Urinary bladder (tissue), 4 donors: ENCODE results near the gene FRMD8. TPM values are rescaled to one million over a fixed set of nuclear protein-coding genes. Genes with fewer than 3 reads are reported as not detected.

Experiments used
- DNase-seq: peaks from one replicate; pipeline ENCODE4 v3.0.0-alpha.2; 2015; ENCODE audit errors: extremely low spot score
- H3K27ac ChIP-seq: one replicate; pipeline ENCODE4 v1.5.1; 2013; ENCODE audit warnings: low read depth, mild to moderate bottlenecking, moderate library complexity
- H3K36me3 ChIP-seq: one replicate; pipeline ENCODE4 v1.6.1; 2013; ENCODE audit warnings: mild to moderate bottlenecking, moderate library complexity; ENCODE audit not compliant: insufficient read depth
- H3K4me1 ChIP-seq: one replicate; pipeline ENCODE4 v1.6.1; 2013; ENCODE audit warnings: mild to moderate bottlenecking, moderate library complexity; ENCODE audit not compliant: insufficient read depth
- H3K4me3 ChIP-seq: one replicate; pipeline ENCODE4 v1.5.1; 2013; ENCODE audit warnings: low read depth, low read length
- WGBS: extraction: QIAGEN DNeasy Blood & Tissue Kit; methylation state at CpG from one replicate; pipeline ENCODE4 v1.1.7; 2013; 5-methylcytosine and 5-hydroxymethylcytosine counted together
- polyA plus RNA-seq: library from polyadenylated mRNA; stranded (reverse); fragments of 200-250 nt; gene quantifications from one replicate; pipeline ENCODE4 v1.2.3, GENCODE V29; 2013
- total RNA-seq: library from RNA; depleted of rRNA; stranded (reverse); fragments of >200 nt; gene quantifications from one replicate; pipeline ENCODE4 v1.2.3, GENCODE V29; 2014
- donor health status: healthy with polysubstance abuse.
- donor health status: healthy.

The FRMD8 gene
- total and polyA plus RNA-seq, 2 donors, result 17.3 to 26.3 TPM

GRCh38 chr11:65362320-65362931 is 24.0 kb upstream of the FRMD8 start:
- 83% methylated on average over 10 of the region's 10 CpGs for WGBS
- H3K27ac ChIP-seq, result no peak overlapping the region

GRCh38 chr11:65362966-65363365 is 23.5 kb upstream of the FRMD8 start:
- H3K4me1 ChIP-seq, result no peaks in the 10 kb centered on the region
- no peak overlapping the region for H3K27ac ChIP-seq
- 82% methylated on average over 6 of the region's 6 CpGs for WGBS
- no peaks in the 10 kb centered on the region for H3K36me3 ChIP-seq
- H3K4me3 ChIP-seq, result no peak overlapping the region
- DNase-seq, result no peak

More at GRCh38 chr11:65362320-65362931, 24.0 kb upstream of the FRMD8 start:
- DNase-seq, result no peak
- Histone ChIP-seq H3K4me1 (no peaks in the 10 kb centered on the region), H3K36me3 (no peaks in the 10 kb centered on the region), H3K4me3 (no peak overlapping the region)

GRCh38 chr11:65363770-65364169 is 22.7 kb upstream of the FRMD8 start:
- Histone ChIP-seq H3K36me3 (no peaks in the 10 kb centered on the region), H3K4me3 (no peak overlapping the region), H3K4me1 (no peaks in the 10 kb centered on the region), H3K27ac (no peak overlapping the region)
- no peak for DNase-seq
- 75% methylated on average over 3 of the region's 3 CpGs for WGBS

- 3% methylated on average over 4 of the region's 4 CpGs for WGBS
- H3K4me1 ChIP-seq, result no peaks in the 10 kb centered on the region
- DNase-seq, result no peak
- no peak overlapping the region for H3K4me3 ChIP-seq
- H3K27ac ChIP-seq, result no peak overlapping the region
- no peaks in the 10 kb centered on the region for H3K36me3 ChIP-seq
These were observed 20.1 kb upstream of the FRMD8 start for GRCh38 chr11:65366340-65366773.

- Histone ChIP-seq H3K4me3 (no peak overlapping the region), H3K36me3 (no peaks in the 10 kb centered on the region), H3K27ac (no peak overlapping the region), H3K4me1 (no peaks in the 10 kb centered on the region)
- 72% methylated on average over 6 of the region's 6 CpGs for WGBS
- DNase-seq, result no peak
These were observed 15.8 kb upstream of the FRMD8 start for GRCh38 chr11:65370659-65371049.

GRCh38 chr11:65373839-65374580 is 12.4 kb upstream of the FRMD8 start:
- no peaks in the 10 kb centered on the region for H3K4me1 ChIP-seq
- no peak overlapping the region for H3K27ac ChIP-seq
- H3K36me3 ChIP-seq, result no peaks in the 10 kb centered on the region
- H3K4me3 ChIP-seq, result no peak overlapping the region
- no peak for DNase-seq
- WGBS, result 84% methylated on average over 14 of the region's 14 CpGs

- H3K4me1 ChIP-seq, result no peaks in the 10 kb centered on the region
- H3K27ac ChIP-seq, result no peak overlapping the region
- no peaks in the 10 kb centered on the region for H3K36me3 ChIP-seq
- no peak overlapping the region for H3K4me3 ChIP-seq
- DNase-seq, result no peak
- WGBS, result 81% methylated on average over 8 of the region's 8 CpGs
These were observed 11.4 kb upstream of the FRMD8 start for GRCh38 chr11:65375012-65375411.

- Histone ChIP-seq H3K4me3 (no peak overlapping the region), H3K36me3 (no peaks in the 10 kb centered on the region), H3K27ac (no peak overlapping the region), H3K4me1 (no peaks in the 10 kb centered on the region)
- WGBS, result 84% methylated on average over 16 of the region's 16 CpGs
- no peak for DNase-seq
These were observed 10.2 kb upstream of the FRMD8 start for GRCh38 chr11:65376138-65376713.

GRCh38 chr11:65377036-65377435 is 9.4 kb upstream of the FRMD8 start:
- H3K27ac ChIP-seq, result no peak overlapping the region
- no peak overlapping the region for H3K4me3 ChIP-seq
- H3K36me3 ChIP-seq, result no peaks in the 10 kb centered on the region
- 62% methylated on average over 8 of the region's 8 CpGs for WGBS
- no peaks in the 10 kb centered on the region for H3K4me1 ChIP-seq
- DNase-seq, result no peak

GRCh38 chr11:65377777-65378176 is 8.7 kb upstream of the FRMD8 start:
- Histone ChIP-seq H3K36me3 (no peaks in the 10 kb centered on the region), H3K27ac (no peak overlapping the region), H3K4me1 (no peaks in the 10 kb centered on the region), H3K4me3 (no peak overlapping the region)
- WGBS, result 86% methylated on average over 8 of the region's 8 CpGs
- no peak for DNase-seq

- H3K4me1 ChIP-seq, result no peaks in the 10 kb centered on the region
- 84% methylated on average over 19 of the region's 19 CpGs for WGBS
- H3K27ac ChIP-seq, result no peak overlapping the region
- no peak for DNase-seq
- no peak overlapping the region for H3K4me3 ChIP-seq
- no peaks in the 10 kb centered on the region for H3K36me3 ChIP-seq
These were observed 8.1 kb upstream of the FRMD8 start for GRCh38 chr11:65378208-65378927.

GRCh38 chr11:65378928-65379638 is 7.4 kb upstream of the FRMD8 start:
- H3K27ac ChIP-seq, result no peak overlapping the region
- no peak for DNase-seq
- WGBS, result 93% methylated on average over 14 of the region's 14 CpGs

GRCh38 chr11:65379698-65380459 is 6.6 kb upstream of the FRMD8 start:
- WGBS, result 90% methylated on average over 13 of the region's 13 CpGs
- no peak overlapping the region for H3K4me3 ChIP-seq
- H3K4me1 ChIP-seq, result no peaks in the 10 kb centered on the region
- no peak for DNase-seq
- no peaks in the 10 kb centered on the region for H3K36me3 ChIP-seq
- no peak overlapping the region for H3K27ac ChIP-seq

More at GRCh38 chr11:65378928-65379638, 7.4 kb upstream of the FRMD8 start:
- Histone ChIP-seq H3K4me3 (no peak overlapping the region), H3K4me1 (no peaks in the 10 kb centered on the region), H3K36me3 (no peaks in the 10 kb centered on the region)
